Measurements from ENCODE around the gene FBXO4.
"Not testable (repeated sequence)": the region's sequence is repeated elsewhere in the genome, so short reads cannot be mapped to it uniquely, and the experiment has no call there.

Gene FBXO4

GRCh38 chr5:41973887-41974286 lies 48.8 kb downstream of the FBXO4 start:
- TF ChIP-seq, protein P1, sequence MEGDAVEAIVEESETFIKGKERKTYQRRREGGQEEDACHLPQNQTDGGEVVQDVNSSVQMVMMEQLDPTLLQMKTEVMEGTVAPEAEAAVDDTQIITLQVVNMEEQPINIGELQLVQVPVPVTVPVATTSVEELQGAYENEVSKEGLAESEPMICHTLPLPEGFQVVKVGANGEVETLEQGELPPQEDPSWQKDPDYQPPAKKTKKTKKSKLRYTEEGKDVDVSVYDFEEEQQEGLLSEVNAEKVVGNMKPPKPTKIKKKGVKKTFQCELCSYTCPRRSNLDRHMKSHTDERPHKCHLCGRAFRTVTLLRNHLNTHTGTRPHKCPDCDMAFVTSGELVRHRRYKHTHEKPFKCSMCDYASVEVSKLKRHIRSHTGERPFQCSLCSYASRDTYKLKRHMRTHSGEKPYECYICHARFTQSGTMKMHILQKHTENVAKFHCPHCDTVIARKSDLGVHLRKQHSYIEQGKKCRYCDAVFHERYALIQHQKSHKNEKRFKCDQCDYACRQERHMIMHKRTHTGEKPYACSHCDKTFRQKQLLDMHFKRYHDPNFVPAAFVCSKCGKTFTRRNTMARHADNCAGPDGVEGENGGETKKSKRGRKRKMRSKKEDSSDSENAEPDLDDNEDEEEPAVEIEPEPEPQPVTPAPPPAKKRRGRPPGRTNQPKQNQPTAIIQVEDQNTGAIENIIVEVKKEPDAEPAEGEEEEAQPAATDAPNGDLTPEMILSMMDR (IDR thresholded peaks at IDR 0.05; ENCODE audit: insufficient read depth, low read length, poor library complexity, severe bottlenecking) = no peak
- DNase-seq (ENCODE audit: extremely low read depth, insufficient read length) = no peak
- Histone ChIP-seq H3K4me3 (replicated peaks; ENCODE audit: low read depth, low read length) (no peak overlapping the region), H3K27me3 (replicated peaks; ENCODE audit: control insufficient read depth, insufficient read depth, low read length) (no peaks in the 10 kb centered on the region), H3K36me3 (ENCODE audit: control insufficient read depth, insufficient read depth, low read length) (no peaks in the 10 kb centered on the region)

DNA sequence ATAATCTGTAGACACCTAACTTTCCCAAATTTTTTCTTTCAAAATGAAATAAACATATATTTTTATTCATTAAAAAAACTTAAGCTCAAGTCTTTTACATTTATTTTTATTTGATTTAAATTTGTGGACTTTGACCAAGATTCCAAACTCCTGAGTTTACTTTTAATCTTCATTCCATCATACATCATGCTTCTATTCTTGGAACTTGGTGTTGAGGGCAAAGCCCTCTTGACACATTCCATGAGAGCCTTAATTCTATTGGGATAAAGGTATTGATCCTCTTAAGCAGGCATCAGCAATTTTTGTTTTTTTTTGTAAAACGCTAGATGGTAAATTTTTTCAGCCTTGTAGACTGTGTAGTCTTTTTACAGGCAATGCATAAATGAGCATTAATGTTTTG lies 53.6 kb downstream of the FBXO4 start:
- TF ChIP-seq, protein P1 (IDR thresholded peaks at IDR 0.05; ENCODE audit: insufficient read depth, low read length, poor library complexity, severe bottlenecking) = no peak
- no peak overlapping the region for H3K4me3 ChIP-seq (replicated peaks; ENCODE audit: low read depth, low read length)
- DNase-seq (ENCODE audit: extremely low read depth, insufficient read length) = no peak
- H3K36me3 ChIP-seq (ENCODE audit: control insufficient read depth, insufficient read depth, low read length) = no peaks in the 10 kb centered on the region
- H3K27me3 ChIP-seq (replicated peaks; ENCODE audit: control insufficient read depth, insufficient read depth, low read length) = no peaks in the 10 kb centered on the region

DNA sequence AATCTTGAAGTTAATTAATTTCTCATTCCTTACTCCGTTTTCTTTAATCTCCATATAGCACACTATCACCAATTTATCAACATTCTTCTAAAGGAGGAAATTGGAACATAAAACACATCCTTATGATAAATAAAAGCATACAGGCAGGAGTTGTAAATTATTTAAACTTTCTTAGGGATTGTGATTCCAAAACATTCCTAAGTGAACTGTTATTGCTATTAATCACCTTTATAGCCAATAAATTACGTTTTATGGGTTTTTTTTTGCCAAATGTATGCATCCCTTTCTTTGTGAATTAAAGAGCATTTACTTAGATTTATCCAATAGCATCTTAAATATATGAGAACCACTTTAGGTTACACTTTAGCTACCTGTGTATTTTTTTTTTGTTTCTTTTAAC lies 55.3 kb downstream of the FBXO4 start:
- TF ChIP-seq, protein P1 (IDR thresholded peaks at IDR 0.05; ENCODE audit: insufficient read depth, low read length, poor library complexity, severe bottlenecking) = no peak

DNA sequence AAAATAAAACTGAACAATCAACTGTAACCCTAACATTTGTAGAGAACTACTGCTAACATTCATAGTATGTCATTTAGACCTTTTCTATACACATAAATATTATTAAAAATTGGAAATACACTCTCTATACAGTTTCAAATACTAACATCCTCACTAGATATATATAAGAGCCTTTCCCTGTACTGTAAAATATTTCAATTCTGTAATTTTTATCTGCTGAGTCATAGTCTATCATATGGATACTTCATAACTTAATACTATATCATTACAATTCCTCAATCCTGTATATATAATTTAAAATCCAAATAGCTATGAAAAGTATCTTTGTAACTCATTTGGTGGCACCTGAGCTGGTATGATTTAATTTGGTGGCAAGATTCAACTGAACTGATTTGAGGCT lies 55.8 kb downstream of the FBXO4 start:
- TF ChIP-seq, protein P1 (IDR thresholded peaks at IDR 0.05; ENCODE audit: insufficient read depth, low read length, poor library complexity, severe bottlenecking) = no peak
- DNase-seq (ENCODE audit: extremely low read depth, insufficient read length) = no peak
- Histone ChIP-seq H3K27me3 (replicated peaks; ENCODE audit: control insufficient read depth, insufficient read depth, low read length) (no peaks in the 10 kb centered on the region), H3K36me3 (ENCODE audit: control insufficient read depth, insufficient read depth, low read length) (no peaks in the 10 kb centered on the region), H3K4me3 (replicated peaks; ENCODE audit: low read depth, low read length) (no peak overlapping the region)

More for the DNA sequence above, 55.3 kb downstream of the FBXO4 start:
- Histone ChIP-seq H3K4me3 (replicated peaks; ENCODE audit: low read depth, low read length) (no peak overlapping the region), H3K36me3 (ENCODE audit: control insufficient read depth, insufficient read depth, low read length) (no peaks in the 10 kb centered on the region), H3K27me3 (replicated peaks; ENCODE audit: control insufficient read depth, insufficient read depth, low read length) (no peaks in the 10 kb centered on the region)
- DNase-seq (ENCODE audit: extremely low read depth, insufficient read length) = no peak

- not testable (repeated sequence) for H3K36me3 ChIP-seq (ENCODE audit: control insufficient read depth, insufficient read depth, low read length); H3K27me3 ChIP-seq (replicated peaks; ENCODE audit: control insufficient read depth, insufficient read depth, low read length); DNase-seq (ENCODE audit: extremely low read depth, insufficient read length); H3K4me3 ChIP-seq (replicated peaks; ENCODE audit: low read depth, low read length)
Observed at GRCh38 chr5:41982858-41983257, 57.8 kb downstream of the FBXO4 start.

GRCh38 chr5:41983284-41983683 lies 58.2 kb downstream of the FBXO4 start:
- DNase-seq (ENCODE audit: extremely low read depth, insufficient read length) = no peak
- no peaks in the 10 kb centered on the region for H3K36me3 ChIP-seq (ENCODE audit: control insufficient read depth, insufficient read depth, low read length)
- TF ChIP-seq, protein P1 (IDR thresholded peaks at IDR 0.05; ENCODE audit: insufficient read depth, low read length, poor library complexity, severe bottlenecking) = no peak
- no peaks in the 10 kb centered on the region; the same call in 1 of the 2 replicates for H3K27me3 ChIP-seq (replicated peaks; ENCODE audit: control insufficient read depth, insufficient read depth, low read length)
- H3K4me3 ChIP-seq (replicated peaks; ENCODE audit: low read depth, low read length) = no peak overlapping the region
